Astrocyte of the cerebellum (primary cell): ENCODE results near the gene SYCE1.
"Not testable (repeated sequence)": the region's sequence is repeated elsewhere in the genome, so short reads cannot be mapped to it uniquely, and the experiment has no call there.

Experiments used
- DNase-seq: peaks from one replicate; pipeline ENCODE4 v3.0.0-alpha.2; 2011; ENCODE audit warnings: low read depth
- H3K4me3 ChIP-seq: 2 replicates; pipeline ENCODE4 v1.5.1; 2011; ENCODE audit warnings: mild to moderate bottlenecking, low read depth, low read length, moderate library complexity
- in situ Hi-C: cut with HindIII; loops from 2 replicates; pipeline ENCODE4 v1.10.0; 2017; ENCODE audit warnings: low sequenced_read_pairs
- TF ChIP-seq, protein P1 (sequence below): IDR thresholded peaks from 2 replicates; pipeline ENCODE4 v1.5.1; 2012; ENCODE audit warnings: low read length, low read depth, moderate library complexity, mild to moderate bottlenecking; ENCODE audit errors: missing control alignments

Gene SYCE1

GRCh38 chr10:133555521-133555920, 9.9 kb downstream of the SYCE1 start:
- DNase-seq = no peak
- TF ChIP-seq, protein P1, sequence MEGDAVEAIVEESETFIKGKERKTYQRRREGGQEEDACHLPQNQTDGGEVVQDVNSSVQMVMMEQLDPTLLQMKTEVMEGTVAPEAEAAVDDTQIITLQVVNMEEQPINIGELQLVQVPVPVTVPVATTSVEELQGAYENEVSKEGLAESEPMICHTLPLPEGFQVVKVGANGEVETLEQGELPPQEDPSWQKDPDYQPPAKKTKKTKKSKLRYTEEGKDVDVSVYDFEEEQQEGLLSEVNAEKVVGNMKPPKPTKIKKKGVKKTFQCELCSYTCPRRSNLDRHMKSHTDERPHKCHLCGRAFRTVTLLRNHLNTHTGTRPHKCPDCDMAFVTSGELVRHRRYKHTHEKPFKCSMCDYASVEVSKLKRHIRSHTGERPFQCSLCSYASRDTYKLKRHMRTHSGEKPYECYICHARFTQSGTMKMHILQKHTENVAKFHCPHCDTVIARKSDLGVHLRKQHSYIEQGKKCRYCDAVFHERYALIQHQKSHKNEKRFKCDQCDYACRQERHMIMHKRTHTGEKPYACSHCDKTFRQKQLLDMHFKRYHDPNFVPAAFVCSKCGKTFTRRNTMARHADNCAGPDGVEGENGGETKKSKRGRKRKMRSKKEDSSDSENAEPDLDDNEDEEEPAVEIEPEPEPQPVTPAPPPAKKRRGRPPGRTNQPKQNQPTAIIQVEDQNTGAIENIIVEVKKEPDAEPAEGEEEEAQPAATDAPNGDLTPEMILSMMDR = no peak
- in situ Hi-C loops = no loop called here
- no peak overlapping the region for H3K4me3 ChIP-seq

GRCh38 chr10:133554600-133554999, 10.8 kb downstream of the SYCE1 start:
- H3K4me3 ChIP-seq = no peak overlapping the region
- TF ChIP-seq, protein P1 = no peak
- in situ Hi-C loops = no loop called here
- no peak for DNase-seq

DNA sequence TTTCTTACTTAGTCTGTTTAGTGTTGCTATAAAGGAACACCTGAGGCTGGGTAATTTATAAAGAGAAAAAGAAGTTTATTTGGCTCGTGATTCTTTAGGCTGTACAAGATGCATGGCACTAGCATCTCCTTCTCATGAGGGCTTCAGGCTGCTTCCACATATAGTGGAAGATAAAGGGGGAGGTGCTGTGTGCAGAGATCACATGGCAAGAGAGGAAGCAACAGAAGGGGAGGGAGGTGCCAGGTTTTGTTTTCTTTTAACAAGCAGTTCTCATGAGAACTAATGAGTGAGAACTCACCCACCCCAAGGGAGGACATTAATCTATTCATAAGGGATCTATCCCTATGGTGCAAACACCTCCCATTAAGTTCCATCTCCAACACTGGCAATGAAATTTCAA, 20.9 kb downstream of the SYCE1 start:
- DNase-seq = no peak
- TF ChIP-seq, protein P1 = no peak
- in situ Hi-C loops = no loop called here
- no peak overlapping the region for H3K4me3 ChIP-seq

DNA sequence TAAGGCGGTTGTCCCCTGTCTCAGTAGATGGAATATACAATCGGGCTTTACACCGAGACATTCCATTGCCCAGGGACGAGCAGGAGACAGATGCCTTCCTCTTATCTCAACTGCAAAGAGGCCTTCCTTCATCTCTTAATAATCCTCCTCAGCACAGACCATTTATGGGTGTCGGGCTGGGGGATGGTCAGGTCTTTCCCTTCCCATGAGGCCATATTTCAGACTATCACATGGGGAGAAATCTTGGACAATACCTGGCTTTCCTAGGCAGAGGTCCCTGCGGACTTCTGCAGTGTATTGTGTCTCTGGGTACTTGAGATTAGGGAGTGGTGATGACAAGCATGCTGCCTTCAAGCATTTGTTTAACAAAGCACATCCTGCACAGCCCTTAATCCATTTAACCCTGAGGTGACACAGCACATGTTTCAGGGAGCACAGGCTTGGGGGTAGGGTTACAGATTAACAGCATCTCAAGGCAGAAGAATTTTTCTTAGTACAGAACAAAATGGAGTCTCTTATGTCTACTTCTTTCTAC, 23.9 kb downstream of the SYCE1 start:
- in situ Hi-C loops, H3K4me3 ChIP-seq, DNase-seq: not testable (repeated sequence)

DNA sequence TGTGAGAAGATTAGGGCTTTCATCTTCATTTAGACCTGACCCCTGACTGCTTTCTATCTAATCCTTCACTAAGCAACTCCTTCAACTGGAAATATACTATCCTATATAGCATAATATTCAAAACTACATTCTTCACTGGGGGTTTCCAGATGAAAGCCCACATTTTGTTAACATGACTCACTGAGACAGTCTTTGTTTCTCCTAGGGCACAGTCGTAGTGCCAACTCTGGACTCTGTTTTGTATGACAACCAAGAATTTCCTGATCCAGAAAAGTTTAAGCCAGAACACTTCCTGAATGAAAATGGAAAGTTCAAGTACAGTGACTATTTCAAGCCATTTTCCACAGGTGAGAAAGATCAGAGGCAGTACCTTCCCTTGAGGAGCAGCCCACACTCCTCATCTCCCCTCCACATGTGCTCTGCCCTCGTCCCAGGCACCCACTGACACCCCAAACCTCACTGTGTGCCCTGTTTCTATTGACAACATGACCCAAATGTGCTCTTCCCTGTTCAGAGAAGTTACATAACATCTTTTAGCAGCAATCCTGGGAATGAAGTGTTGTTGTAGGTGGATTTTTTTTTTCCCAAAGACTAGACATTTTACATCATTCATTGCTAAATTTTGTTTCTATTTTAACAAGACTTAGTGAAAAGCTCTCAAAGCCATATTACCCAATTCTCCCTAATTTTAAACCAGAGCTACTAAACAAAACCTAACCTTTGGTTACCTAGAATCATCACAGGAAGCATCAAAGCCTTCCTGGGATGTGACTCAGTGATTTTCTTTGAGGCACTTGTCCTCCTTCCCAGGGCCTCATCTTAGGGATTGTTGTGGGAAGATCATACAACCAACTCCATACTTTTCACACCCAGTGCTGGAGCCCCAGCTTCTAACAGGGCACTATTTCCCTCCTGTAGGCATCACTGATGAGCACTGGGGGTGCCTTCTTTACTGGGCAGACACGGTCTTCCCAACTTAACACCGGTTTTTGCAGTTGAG, 27.5 kb downstream of the SYCE1 start:
- no peak for DNase-seq

GRCh38 chr10:133536198-133536597, 29.2 kb downstream of the SYCE1 start:
- TF ChIP-seq, protein P1 = no peak
- in situ Hi-C loops = no loop called here
- DNase-seq = no peak
- H3K4me3 ChIP-seq = no peak overlapping the region

More for the DNA sequence above, 27.5 kb downstream of the SYCE1 start:
- no peak overlapping the region for H3K4me3 ChIP-seq
- TF ChIP-seq, protein P1 = no peak
- in situ Hi-C loops = no loop called here

- DNase-seq = no peak
- in situ Hi-C loops = no loop called here
- TF ChIP-seq, protein P1 = no peak
- no peak overlapping the region for H3K4me3 ChIP-seq
Observed at GRCh38 chr10:133534417-133534816, 31.0 kb downstream of the SYCE1 start.
